ENCODE measurements around the gene MIB1.

MIB1 gene

GRCh38 chr18:21826641-21827302 lies 86.2 kb downstream of the MIB1 start:
- no peak for DNase-seq (ENCODE audit: low read depth)

GRCh38 chr18:21830532-21830931 lies 89.9 kb downstream of the MIB1 start:
- no peak overlapping the region for H3K4me3 ChIP-seq (ENCODE audit: low read length)
- TF ChIP-seq, protein P1, sequence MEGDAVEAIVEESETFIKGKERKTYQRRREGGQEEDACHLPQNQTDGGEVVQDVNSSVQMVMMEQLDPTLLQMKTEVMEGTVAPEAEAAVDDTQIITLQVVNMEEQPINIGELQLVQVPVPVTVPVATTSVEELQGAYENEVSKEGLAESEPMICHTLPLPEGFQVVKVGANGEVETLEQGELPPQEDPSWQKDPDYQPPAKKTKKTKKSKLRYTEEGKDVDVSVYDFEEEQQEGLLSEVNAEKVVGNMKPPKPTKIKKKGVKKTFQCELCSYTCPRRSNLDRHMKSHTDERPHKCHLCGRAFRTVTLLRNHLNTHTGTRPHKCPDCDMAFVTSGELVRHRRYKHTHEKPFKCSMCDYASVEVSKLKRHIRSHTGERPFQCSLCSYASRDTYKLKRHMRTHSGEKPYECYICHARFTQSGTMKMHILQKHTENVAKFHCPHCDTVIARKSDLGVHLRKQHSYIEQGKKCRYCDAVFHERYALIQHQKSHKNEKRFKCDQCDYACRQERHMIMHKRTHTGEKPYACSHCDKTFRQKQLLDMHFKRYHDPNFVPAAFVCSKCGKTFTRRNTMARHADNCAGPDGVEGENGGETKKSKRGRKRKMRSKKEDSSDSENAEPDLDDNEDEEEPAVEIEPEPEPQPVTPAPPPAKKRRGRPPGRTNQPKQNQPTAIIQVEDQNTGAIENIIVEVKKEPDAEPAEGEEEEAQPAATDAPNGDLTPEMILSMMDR (IDR thresholded peaks at IDR 0.05; ENCODE audit: insufficient read depth, low read depth, low read length, missing control alignments), result no peak
- DNase-seq (ENCODE audit: low read depth), result no peak

More at GRCh38 chr18:21826641-21827302, 86.2 kb downstream of the MIB1 start:
- TF ChIP-seq, protein P1 (IDR thresholded peaks at IDR 0.05; ENCODE audit: insufficient read depth, low read depth, low read length, missing control alignments), result no peak
- H3K4me3 ChIP-seq (ENCODE audit: low read length), result no peak overlapping the region

DNA sequence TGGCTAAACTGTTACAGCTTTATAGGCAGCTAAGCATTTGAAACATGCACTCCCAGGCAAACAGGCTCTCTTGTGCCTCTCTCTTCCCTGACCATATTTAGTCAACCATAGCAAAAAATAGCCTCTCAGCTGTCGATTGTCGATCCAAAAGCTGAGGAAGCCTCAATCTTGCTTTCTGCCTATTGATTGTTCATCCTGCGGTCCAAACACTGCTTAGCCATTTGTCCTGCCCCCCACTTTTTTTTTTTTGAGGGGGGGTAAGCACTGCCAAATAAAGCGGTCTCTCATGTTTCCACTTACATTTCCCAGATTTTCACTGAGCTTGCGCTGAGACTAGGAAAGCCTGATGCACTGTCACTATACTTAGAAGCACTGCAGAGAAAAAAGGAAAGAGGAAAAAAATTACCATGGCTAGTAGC lies 90.8 kb downstream of the MIB1 start:
- DNase-seq (ENCODE audit: low read depth), result no peak
- H3K4me3 ChIP-seq (ENCODE audit: low read length), result no peak overlapping the region
- TF ChIP-seq, protein P1 (IDR thresholded peaks at IDR 0.05; ENCODE audit: insufficient read depth, low read depth, low read length, missing control alignments), result no peak

DNA sequence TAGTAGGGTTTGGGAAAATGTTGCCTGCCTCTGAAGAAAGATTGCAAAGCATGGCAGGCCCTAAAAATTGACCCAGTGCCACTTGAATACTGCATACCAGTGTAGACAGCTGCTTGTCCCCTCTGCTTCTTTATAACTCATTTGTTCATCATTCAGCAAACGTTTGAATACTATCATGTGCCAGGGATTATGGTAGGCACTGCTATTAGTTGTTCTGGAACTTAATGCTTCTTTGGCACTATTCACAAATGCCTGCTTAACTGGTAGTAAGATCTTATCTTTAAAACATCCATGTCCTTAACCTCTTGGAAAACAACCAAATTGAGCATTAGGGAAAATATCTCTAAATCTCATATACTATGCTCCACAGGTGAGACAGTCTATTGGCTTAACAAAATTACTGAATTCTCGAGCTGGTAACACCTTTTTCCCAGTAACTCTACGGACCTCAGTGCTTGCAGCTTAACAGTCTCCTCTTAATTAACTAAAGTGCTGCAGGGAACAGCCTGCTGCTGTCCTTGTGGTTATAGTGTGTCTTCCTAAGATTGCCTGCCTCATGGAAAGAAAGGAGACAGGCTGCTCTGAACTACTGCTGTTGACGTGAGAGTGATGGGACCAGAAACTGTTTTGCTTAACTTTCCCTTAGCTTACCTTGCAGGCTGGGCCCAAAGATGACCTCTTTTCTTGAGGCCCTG lies 93.2 kb downstream of the MIB1 start:
- H3K4me3 ChIP-seq (ENCODE audit: low read length), result no peak overlapping the region
- no peak for DNase-seq (ENCODE audit: low read depth)
- TF ChIP-seq, protein P1 (IDR thresholded peaks at IDR 0.05; ENCODE audit: insufficient read depth, low read depth, low read length, missing control alignments), result no peak

DNA sequence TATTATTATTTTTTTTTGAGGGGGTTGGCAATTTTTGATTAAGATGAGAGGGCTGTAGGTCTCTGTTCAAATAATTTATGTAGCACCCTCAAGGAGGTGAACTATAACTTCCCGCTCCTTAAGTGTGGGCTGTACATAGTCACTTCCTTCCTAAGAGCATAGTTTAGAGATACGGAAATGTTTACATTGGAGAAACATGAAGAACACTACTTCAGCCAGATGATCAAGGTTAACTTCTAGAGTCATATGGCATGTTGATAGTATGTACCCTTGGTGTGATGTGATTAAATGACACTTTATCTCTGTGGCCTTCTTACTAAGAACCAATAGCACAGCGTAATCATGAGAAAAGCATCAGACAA lies 93.7 kb downstream of the MIB1 start:
- TF ChIP-seq, protein P1 (IDR thresholded peaks at IDR 0.05; ENCODE audit: insufficient read depth, low read depth, low read length, missing control alignments), result no peak
- DNase-seq (ENCODE audit: low read depth), result no peak
- no peak overlapping the region for H3K4me3 ChIP-seq (ENCODE audit: low read length)

DNA sequence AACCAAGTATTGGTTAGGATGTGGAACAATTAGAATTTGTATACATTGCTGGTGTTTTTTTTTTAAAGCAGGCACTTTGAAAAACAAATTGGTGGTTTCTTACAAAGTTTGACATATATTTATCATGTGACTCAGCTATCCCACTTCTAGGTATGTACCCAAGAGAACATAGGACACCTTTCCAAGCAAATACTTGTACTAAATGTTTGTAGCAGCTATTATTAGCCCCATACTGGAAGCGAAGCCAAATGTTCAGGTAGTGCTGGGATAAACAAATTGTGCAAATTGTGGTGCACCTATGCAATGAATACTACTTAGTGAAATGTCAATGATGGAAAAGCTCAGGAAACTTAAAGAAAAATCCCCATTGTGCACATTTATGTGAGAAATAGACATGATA lies 101.0 kb downstream of the MIB1 start:
- H3K4me3 ChIP-seq (ENCODE audit: low read length), result no peak overlapping the region
- TF ChIP-seq, protein P1 (IDR thresholded peaks at IDR 0.05; ENCODE audit: insufficient read depth, low read depth, low read length, missing control alignments), result no peak
- no peak for DNase-seq (ENCODE audit: low read depth)
